Suprapubic skin (tissue), 3 donors: Measurements from ENCODE around the gene RPL10.

Source experiments
- EP300 ChIP-seq: sonication (generic); formaldehyde crosslinking; IDR thresholded peaks from one replicate; pipeline ENCODE4 v1.6.1; 2017; ENCODE audit warnings: antibody characterized with exemption
- TF ChIP-seq, protein P1 (sequence below), 2 donors: fragments of 200-600 bp in 1 of 2; fragments of 450-650 bp in 1 of 2; sonication (generic) in 1 of 2; IDR thresholded peaks; one replicate each; pipeline ENCODE4 v1.5.1; 2016 to 2019; ENCODE audit warnings: antibody characterized with exemption in 2 of 2, mild to moderate bottlenecking in 1 of 2, moderate library complexity in 1 of 2

DNA sequence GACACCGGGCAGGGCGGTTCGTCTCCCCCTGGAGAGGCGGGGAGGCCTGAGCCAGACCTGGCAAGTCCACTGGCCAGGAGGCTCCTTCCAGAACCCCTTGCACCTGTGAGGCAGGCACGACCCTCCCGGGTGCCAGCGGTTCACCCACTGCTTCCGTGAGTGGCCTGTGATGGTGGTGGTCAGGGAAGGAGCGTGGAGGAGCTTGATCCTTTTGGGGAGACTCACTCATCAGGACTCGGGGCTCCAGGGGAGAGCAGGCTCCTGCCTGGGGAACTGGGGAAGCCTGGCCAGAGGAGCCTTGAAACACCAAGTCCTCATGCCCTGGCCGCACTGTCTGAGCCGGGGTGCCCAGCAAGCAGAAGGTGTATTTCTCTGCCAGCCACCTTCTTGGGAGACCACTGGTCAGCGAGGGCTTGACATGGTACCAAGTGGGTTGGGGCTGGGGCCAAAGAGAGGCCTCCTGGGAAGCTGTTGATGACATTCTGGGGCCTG, 46.6 kb downstream of the RPL10 start:
- TF ChIP-seq, protein P1, sequence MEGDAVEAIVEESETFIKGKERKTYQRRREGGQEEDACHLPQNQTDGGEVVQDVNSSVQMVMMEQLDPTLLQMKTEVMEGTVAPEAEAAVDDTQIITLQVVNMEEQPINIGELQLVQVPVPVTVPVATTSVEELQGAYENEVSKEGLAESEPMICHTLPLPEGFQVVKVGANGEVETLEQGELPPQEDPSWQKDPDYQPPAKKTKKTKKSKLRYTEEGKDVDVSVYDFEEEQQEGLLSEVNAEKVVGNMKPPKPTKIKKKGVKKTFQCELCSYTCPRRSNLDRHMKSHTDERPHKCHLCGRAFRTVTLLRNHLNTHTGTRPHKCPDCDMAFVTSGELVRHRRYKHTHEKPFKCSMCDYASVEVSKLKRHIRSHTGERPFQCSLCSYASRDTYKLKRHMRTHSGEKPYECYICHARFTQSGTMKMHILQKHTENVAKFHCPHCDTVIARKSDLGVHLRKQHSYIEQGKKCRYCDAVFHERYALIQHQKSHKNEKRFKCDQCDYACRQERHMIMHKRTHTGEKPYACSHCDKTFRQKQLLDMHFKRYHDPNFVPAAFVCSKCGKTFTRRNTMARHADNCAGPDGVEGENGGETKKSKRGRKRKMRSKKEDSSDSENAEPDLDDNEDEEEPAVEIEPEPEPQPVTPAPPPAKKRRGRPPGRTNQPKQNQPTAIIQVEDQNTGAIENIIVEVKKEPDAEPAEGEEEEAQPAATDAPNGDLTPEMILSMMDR (IDR thresholded peaks at IDR 0.05): no peak
- no peak for TF ChIP-seq EP300
